ENCODE measurements around the gene DCPS.

GRCh38 chr11:126265811-126266210 lies 38.0 kb upstream of the DCPS start:
- TF ChIP-seq CTCF (IDR thresholded peaks at IDR 0.05) (no peak), POLR2A (IDR thresholded peaks at IDR 0.05) (no peak), POLR2AphosphoS5 (IDR thresholded peaks at IDR 0.05) (no peak), EP300 (IDR thresholded peaks at IDR 0.05) (no peak)
